GM06990 (cell line): ENCODE measurements around the gene ADAT1.

Experiments used
- DNase-seq: peaks from one replicate; pipeline ENCODE4 v3.0.0-alpha.2; 2011; ENCODE audit not compliant: insufficient read length; ENCODE audit errors: extremely low read depth
- H3K27me3 ChIP-seq: replicated peaks from 2 replicates; pipeline ENCODE4 v1.6.0; 2011; ENCODE audit warnings: low read length; ENCODE audit not compliant: control insufficient read depth, insufficient read depth
- H3K36me3 ChIP-seq: 2 replicates; pipeline ENCODE4 v1.5.1; 2011; ENCODE audit warnings: low read length; ENCODE audit not compliant: control insufficient read depth, insufficient read depth
- H3K4me3 ChIP-seq: replicated peaks from 2 replicates; pipeline ENCODE4 v1.5.1; 2011; ENCODE audit warnings: low read depth, mild to moderate bottlenecking, control low read depth, low read length
- TF ChIP-seq, protein P1 (sequence below): IDR thresholded peaks from 2 replicates; pipeline ENCODE4 v1.5.1; 2011; ENCODE audit warnings: low read length, control low read depth, mild to moderate bottlenecking, inconsistent platforms; ENCODE audit not compliant: insufficient read depth, poor library complexity, severe bottlenecking

The ADAT1 gene

DNA sequence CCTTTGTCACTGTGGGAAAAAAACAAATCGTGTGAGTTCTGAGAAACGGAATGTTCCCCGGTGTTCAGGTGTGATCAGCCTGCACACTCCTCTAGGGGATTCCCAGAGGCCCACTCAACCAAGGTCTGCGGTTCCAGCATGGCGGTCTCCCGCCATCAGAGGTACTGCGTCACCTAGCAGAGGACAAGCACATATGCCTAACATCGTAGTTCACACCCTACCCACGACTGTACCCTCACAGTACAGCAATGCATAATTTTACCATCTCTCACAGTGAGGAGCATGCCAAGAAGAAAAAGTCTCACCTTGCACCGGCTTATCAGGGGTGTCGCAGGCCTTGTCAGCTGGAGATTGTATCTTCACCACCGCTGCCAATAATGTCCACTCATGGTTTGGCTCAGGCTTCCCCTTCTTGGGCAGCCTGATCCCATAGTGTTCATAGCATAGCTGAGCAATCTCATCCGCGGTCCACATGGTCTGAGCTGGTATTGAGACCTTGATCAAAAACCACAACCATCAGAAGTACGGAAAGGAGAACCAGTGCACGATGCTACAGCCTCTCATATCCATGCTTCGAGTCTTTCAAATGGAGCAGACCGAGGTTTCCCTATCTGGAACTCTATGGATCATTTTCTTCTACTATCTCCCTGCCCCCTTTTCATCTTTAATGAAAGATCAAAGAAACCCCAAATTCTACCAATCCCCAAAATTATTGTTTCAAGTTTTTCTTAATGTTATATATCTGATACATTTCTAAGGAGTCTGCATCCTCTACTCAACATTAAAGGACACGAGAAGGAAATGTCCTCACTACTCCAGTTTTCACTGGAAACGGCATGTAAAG is 2.5 kb downstream of the ADAT1 start:
- TF ChIP-seq, protein P1, sequence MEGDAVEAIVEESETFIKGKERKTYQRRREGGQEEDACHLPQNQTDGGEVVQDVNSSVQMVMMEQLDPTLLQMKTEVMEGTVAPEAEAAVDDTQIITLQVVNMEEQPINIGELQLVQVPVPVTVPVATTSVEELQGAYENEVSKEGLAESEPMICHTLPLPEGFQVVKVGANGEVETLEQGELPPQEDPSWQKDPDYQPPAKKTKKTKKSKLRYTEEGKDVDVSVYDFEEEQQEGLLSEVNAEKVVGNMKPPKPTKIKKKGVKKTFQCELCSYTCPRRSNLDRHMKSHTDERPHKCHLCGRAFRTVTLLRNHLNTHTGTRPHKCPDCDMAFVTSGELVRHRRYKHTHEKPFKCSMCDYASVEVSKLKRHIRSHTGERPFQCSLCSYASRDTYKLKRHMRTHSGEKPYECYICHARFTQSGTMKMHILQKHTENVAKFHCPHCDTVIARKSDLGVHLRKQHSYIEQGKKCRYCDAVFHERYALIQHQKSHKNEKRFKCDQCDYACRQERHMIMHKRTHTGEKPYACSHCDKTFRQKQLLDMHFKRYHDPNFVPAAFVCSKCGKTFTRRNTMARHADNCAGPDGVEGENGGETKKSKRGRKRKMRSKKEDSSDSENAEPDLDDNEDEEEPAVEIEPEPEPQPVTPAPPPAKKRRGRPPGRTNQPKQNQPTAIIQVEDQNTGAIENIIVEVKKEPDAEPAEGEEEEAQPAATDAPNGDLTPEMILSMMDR = no peak
- no peak for DNase-seq
- Histone ChIP-seq H3K4me3 (no peak overlapping the region), H3K36me3 (peaks cover 10% of the 10 kb centered on the region), H3K27me3 (no peaks in the 10 kb centered on the region)

DNA sequence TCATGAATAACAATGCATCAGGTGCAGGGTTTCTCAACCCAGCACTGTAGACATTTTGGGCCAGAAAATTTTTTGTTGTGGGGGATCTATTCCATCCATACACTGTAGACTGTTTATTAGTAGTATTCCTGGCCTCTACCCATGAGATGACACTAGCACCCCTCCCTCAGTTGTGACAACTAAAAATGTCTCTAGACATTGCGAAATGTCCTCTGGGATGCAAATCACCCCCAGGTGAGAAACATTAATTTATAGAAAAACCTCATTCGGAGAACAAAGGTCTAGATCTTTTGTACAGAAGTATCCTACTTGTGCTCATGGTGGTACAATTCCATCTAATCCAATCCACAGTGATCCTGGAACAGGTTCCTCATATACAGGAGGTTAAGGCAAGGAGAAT is 4.3 kb downstream of the ADAT1 start:
- H3K4me3 ChIP-seq = no peak overlapping the region
- no peak for DNase-seq
- peaks cover 14% of the 10 kb centered on the region for H3K36me3 ChIP-seq
- TF ChIP-seq, protein P1 = no peak
- no peaks in the 10 kb centered on the region for H3K27me3 ChIP-seq

DNA sequence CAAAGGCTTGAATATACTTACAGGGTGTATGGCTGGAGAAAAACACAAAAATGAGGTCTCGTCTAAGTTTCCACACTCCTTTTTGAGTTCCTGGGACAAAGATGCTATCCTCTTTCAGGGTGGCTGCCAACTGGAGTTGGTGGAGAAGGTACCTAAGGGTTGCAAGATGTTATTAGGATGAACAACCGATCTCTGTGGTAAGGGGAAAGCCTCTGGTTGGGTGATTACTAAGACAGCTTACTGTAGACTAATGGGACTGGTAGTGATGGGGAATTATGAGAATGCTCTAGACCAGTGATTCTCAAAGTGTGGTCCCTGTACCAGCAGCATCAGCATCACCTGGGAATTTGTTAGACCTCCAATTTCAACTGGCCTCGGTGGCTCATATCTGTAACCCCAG is 6.0 kb downstream of the ADAT1 start:
- DNase-seq = no peak
- TF ChIP-seq, protein P1 = no peak
- Histone ChIP-seq H3K4me3 (no peak overlapping the region), H3K36me3 (peaks cover 19% of the 10 kb centered on the region), H3K27me3 (no peaks in the 10 kb centered on the region)

DNA sequence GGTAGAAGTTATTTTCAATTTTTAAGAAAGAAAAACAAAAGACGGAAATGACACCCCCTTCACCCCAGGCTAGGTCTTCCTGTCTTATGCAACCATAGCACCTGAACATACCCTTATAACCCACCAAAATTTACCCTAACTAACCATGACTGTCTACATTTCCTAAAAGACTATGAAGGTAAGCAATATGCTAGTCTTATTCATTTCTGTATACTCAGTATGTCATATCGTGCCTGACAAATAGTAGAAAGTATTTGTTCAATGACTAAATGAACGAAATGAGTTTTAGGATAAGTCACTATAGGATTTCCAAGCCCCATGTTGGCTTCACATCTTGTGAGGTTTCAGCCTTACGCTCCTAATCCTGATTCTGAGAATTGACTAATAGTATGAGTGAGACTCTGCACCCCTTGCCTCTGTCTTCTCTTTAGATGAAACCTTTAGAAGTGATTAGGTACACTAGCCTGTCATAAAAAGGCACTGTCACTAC is 6.5 kb downstream of the ADAT1 start:
- TF ChIP-seq, protein P1 = no peak
- H3K4me3 ChIP-seq = no peak overlapping the region
- H3K36me3 ChIP-seq = peaks cover 21% of the 10 kb centered on the region
- peak; percentile 20 for DNase-seq
- H3K27me3 ChIP-seq = no peaks in the 10 kb centered on the region

DNA sequence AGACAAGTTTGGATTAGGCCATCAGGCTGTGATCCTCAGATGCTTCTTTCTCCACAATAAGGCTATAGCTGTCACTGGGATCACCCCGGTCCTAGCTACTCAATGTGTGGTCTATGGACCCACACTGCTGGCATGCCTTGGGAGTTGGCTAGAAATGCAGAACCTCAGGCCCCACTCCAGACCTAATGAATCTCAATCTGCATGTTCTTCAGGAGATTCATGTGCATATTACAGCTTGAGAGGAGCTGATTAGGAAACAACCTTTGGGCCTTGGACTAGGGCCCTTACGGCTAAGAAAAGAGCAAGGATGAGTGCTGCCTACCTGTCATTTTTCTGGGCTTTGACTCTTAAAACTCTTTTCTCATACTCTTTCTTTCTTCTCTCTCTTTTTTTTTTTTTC is 7.5 kb downstream of the ADAT1 start:
- Histone ChIP-seq H3K36me3 (peaks cover 23% of the 10 kb centered on the region), H3K27me3 (no peaks in the 10 kb centered on the region), H3K4me3 (no peak overlapping the region)
- TF ChIP-seq, protein P1 = no peak
- no peak for DNase-seq
